ENCODE measurements around the gene SNX8. TPM values are rescaled to one million over a fixed set of nuclear protein-coding genes. Genes with fewer than 3 reads are reported as not detected.

The SNX8 gene
- total and polyA plus RNA-seq, 4 donors = 24.6 to 54.6 (median 45.8) TPM

DNA sequence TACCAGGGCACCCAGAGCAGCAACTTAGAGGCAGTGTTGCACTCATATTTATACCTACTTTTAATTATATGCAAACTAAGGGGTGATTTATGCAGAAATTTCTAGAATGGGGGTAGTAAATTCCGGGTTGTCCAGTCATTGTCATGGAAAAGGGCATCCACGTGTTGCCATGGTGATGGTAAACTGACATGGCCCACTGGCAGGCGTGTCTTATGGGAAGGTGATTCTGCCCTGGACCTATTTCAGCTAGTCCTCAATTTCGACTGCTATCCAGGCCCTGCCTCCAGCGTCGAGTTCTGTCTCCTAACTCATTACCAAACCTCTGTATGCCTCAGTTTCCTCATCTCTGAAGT is 12.8 kb downstream of the SNX8 start:
- Histone ChIP-seq H3K4me1 (ENCODE audit: control insufficient read depth in 5 of 5, insufficient read depth in 5 of 5, low read length in 5 of 5) (peaks cover 0 to 16% (median 2%) of the 10 kb centered on the region in 5 donors), H3K36me3 (ENCODE audit: control insufficient read depth in 4 of 4, insufficient read depth in 4 of 4, low read length in 4 of 4) (no peaks in the 10 kb centered on the region), H3K27ac (ENCODE audit: low read depth in 1 of 2, low read length in 1 of 2) (no peak overlapping the region), H3K4me3 (no peak overlapping the region), H3K9me3 (ENCODE audit: control insufficient read depth in 4 of 4, insufficient read depth in 3 of 4, low read length in 3 of 4) (no peaks in the 10 kb centered on the region), H3K27me3 (ENCODE audit: control insufficient read depth in 3 of 3, insufficient read depth in 3 of 3, low read length in 2 of 3) (no peaks in the 10 kb centered on the region), H3K9ac (ENCODE audit: insufficient read depth in 1 of 2, low read length in 2 of 2) (no peak overlapping the region)
- no peak for DNase-seq
- TF ChIP-seq, protein P1, sequence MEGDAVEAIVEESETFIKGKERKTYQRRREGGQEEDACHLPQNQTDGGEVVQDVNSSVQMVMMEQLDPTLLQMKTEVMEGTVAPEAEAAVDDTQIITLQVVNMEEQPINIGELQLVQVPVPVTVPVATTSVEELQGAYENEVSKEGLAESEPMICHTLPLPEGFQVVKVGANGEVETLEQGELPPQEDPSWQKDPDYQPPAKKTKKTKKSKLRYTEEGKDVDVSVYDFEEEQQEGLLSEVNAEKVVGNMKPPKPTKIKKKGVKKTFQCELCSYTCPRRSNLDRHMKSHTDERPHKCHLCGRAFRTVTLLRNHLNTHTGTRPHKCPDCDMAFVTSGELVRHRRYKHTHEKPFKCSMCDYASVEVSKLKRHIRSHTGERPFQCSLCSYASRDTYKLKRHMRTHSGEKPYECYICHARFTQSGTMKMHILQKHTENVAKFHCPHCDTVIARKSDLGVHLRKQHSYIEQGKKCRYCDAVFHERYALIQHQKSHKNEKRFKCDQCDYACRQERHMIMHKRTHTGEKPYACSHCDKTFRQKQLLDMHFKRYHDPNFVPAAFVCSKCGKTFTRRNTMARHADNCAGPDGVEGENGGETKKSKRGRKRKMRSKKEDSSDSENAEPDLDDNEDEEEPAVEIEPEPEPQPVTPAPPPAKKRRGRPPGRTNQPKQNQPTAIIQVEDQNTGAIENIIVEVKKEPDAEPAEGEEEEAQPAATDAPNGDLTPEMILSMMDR (IDR thresholded peaks at IDR 0.05; ENCODE audit: control extremely low read depth, extremely low read depth) = no peak
- no peak for ATAC-seq (ENCODE audit: insufficient read depth, low FRiP score)
- WGBS, 2 donors = 97 to 98% methylated on average over 6 of the region's 6 CpGs

DNA sequence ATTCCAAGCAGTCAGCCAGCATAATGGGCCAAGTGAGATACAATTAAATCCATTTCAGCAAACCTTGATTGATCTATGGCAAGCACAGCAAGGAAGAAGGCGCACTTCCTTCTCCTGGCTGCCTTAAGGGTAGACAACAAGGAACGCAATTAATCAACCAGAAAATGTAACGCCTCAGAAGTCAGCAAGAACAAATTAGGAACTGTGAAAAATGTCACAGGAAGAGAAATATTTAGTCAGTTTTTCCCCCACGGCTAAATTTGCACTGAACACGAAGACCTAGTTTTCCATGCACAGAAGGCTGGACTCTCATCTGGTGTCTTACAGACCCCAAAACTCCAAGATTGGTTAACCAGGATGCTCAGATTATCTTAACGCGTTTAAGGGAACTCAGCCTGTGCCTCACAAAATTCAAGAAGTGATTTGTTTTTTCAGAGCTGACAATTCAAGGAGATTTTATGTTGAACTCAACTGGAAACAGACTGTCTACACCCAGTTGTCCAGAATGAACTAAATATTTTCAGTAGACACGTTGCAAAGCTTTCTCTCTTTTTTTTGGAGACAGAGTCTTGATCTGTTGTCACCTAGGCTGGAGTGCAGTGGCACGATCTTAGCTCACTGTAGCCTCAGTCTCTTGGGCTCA is 14.2 kb downstream of the SNX8 start:
- Histone ChIP-seq H3K9me3 (ENCODE audit: control insufficient read depth in 4 of 4, insufficient read depth in 3 of 4, low read length in 3 of 4) (no peaks in the 10 kb centered on the region), H3K9ac (ENCODE audit: insufficient read depth in 1 of 2, low read length in 2 of 2) (no peak overlapping the region), H3K27me3 (ENCODE audit: control insufficient read depth in 3 of 3, insufficient read depth in 3 of 3, low read length in 2 of 3) (no peaks in the 10 kb centered on the region), H3K36me3 (ENCODE audit: control insufficient read depth in 4 of 4, insufficient read depth in 4 of 4, low read length in 4 of 4) (no peaks in the 10 kb centered on the region), H3K4me1 (ENCODE audit: control insufficient read depth in 5 of 5, insufficient read depth in 5 of 5, low read length in 5 of 5) (peaks cover 0 to 16% (median 2%) of the 10 kb centered on the region in 5 donors), H3K27ac (ENCODE audit: low read depth in 1 of 2, low read length in 1 of 2) (peak overlapping the region in 1 of 2 donors; percentile 27), H3K4me3 (no peak overlapping the region)
- TF ChIP-seq, protein P1 (IDR thresholded peaks at IDR 0.05; ENCODE audit: control extremely low read depth, extremely low read depth) = no peak
- DNase-seq (peak in 1 of 3 donors; percentile 9), ATAC-seq (ENCODE audit: insufficient read depth, low FRiP score) (no peak)
- 25 to 47% methylated on average over 9 of the region's 9 CpGs for WGBS, 2 donors

DNA sequence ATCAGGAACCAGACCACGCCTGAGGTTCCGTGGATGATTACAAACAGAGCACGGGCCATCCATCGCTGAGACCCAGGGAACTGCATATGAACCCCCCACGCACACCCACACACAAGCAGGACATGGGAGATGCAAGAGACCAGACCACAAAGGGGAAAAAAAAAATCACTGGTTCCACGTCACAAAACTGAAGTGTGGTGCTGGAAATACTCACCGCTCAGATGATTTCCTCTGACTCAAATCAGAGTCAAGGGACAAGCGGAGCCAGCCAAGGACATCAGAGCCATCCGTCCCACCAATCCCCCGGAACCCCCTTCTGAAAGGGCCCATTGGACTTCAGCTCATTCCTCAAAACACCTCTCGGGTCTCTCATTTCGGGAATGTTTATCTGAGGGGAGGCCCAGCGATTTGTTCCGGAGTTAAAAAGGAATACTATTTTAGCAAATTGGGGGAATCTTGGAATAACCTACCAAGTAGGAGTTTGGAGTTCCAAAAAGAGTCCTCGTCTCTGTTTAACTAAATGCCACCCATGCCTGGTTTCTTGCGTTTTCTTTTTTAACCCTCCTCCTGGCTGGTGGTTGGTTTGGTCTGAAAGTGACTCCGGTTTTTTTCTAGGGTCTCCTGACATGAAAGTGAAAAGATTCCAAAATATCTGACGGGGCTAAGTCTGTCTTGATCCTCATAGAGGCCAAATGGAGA is 15.0 kb downstream of the SNX8 start:
- H3K27me3 ChIP-seq (ENCODE audit: control insufficient read depth in 3 of 3, insufficient read depth in 3 of 3, low read length in 2 of 3) = no peaks in the 10 kb centered on the region
- H3K36me3 ChIP-seq (ENCODE audit: control insufficient read depth in 4 of 4, insufficient read depth in 4 of 4, low read length in 4 of 4) = peaks cover 0 to 2% (median 0%) of the 10 kb centered on the region in 4 donors
- H3K4me1 ChIP-seq (ENCODE audit: control insufficient read depth in 5 of 5, insufficient read depth in 5 of 5, low read length in 5 of 5) = peaks cover 0 to 11% (median 2%) of the 10 kb centered on the region in 5 donors
- H3K4me3 ChIP-seq = no peak overlapping the region
- no peak overlapping the region for H3K9ac ChIP-seq (ENCODE audit: insufficient read depth in 1 of 2, low read length in 2 of 2)
- TF ChIP-seq, protein P1 (IDR thresholded peaks at IDR 0.05; ENCODE audit: control extremely low read depth, extremely low read depth) = no peak
- DNase-seq (peak; percentile 36 to 73 (median 55)), ATAC-seq (ENCODE audit: insufficient read depth, low FRiP score) (no peak)
- peak overlapping the region in 1 of 2 donors; percentile 27 for H3K27ac ChIP-seq (ENCODE audit: low read depth in 1 of 2, low read length in 1 of 2)
- 62 to 71% methylated on average over 18 of the region's 18 CpGs for WGBS, 2 donors
- no peaks in the 10 kb centered on the region for H3K9me3 ChIP-seq (ENCODE audit: control insufficient read depth in 4 of 4, insufficient read depth in 3 of 4, low read length in 3 of 4)

Data from lung (tissue), 12 donors.